ENCODE results near the gene SLC34A1. TPM values are rescaled to one million over a fixed set of nuclear protein-coding genes. Genes with fewer than 3 reads are reported as not detected.

The SLC34A1 gene
- total RNA-seq, 6 donors from 2014 or later: not detected

DNA sequence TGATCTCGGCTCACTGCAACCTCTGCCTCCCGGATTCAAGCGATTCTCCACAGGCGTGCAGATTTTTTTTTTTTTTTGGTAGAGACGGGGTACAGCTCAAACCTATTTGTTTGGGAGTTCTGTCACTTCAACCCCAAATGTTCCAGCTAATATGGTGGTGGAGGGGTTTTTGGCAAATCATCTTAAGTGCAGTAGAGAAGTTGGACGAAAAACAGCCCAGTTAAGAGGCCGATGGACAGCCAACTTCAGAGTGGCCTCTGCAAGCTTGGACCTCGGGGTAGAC, 61.6 kb downstream of the SLC34A1 start:
- peaks cover 22 to 31% (median 24%) of the 10 kb centered on the region in 4 donors for H3K4me1 ChIP-seq
- H3K27ac ChIP-seq: peak overlapping the region in 2 of 4 donors; percentile 62 to 64
- DNase-seq (peak in 1 of 2 donors; percentile 20), ATAC-seq (ENCODE audit: low FRiP score in 2 of 2) (no peak)
- H3K27me3 ChIP-seq: peaks cover 0 to 15% (median 5%) of the 10 kb centered on the region in 4 donors
- WGBS, 2 donors: 5 to 8% methylated on average over 6 to 8 of the region's 8 CpGs
- TF ChIP-seq CTCF (IDR thresholded peaks at IDR 0.05): no peak
- peak overlapping the region in 2 of 4 donors; percentile 65 to 69 for H3K4me3 ChIP-seq
- H3K9me3 ChIP-seq: no peaks in the 10 kb centered on the region
- peaks cover 5 to 19% (median 14%) of the 10 kb centered on the region in 4 donors for H3K36me3 ChIP-seq

DNA sequence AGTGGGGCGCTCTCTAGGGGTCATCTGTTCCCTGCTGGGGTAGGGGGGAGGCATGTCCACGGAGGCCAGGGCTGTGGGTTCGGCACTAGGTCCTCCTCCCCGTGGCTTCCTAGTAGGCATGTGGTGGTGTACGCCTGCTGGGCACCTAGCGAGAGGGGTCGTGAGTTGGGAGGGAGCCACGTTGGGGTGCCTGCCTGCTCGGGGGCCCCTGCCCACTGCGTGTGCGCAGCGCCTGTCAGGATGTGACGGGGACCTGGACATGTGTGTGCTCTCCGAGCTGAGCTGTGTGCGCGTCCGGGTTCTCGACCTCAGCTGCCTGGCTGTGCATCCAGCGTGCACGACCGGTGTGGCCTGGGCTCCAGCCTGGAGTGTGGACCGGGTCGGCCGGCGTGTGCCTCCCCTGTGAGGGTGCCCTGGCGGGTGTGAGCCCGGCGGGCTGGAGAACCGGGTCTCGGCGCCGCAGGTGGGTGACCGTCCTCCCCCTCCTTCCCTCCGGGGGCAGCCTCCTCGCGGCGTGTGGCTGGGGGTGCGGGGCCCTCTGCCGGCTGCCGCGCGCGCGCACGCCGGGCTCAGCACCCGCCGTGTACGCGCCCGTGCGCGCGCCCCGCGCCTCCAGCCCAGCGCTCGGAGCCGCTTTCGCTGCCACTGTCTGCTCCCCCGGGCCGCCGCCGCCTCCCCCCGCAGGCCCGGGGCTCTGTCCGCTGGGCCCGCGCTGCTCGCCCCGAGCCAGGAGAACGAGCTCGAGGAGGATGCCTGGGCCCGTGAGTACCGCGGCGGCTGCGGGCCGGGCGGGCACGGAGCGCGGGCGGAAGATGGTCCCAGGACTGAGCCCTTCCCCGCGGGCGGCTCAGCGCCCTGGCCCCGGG, 62.2 kb downstream of the SLC34A1 start, which contains the start of gene PRR7:
Gene PRR7, plus strand, starts transcription at position 615 of the 866 bp plus-strand sequence. CDS start 8,254 bp downstream, outside the sequence.
- 0% methylated on average over 13 to 21 of the region's 89 CpGs for WGBS, 2 donors
- H3K4me3 ChIP-seq: peak within 1 kb of the TSS; percentile 22 to 69 (median 60)
- ATAC-seq (ENCODE audit: low FRiP score in 2 of 2) (peak; percentile 42 to 77), DNase-seq (peak; percentile 40 to 96)
- no peaks in the 10 kb centered on the region for H3K9me3 ChIP-seq
- peaks cover 22 to 31% (median 24%) of the 10 kb centered on the region in 4 donors for H3K4me1 ChIP-seq
- H3K36me3 ChIP-seq: peaks cover 4 to 13% (median 9%) of the 10 kb centered on the region in 4 donors
- TF ChIP-seq POLR2AphosphoS5 (IDR thresholded peaks at IDR 0.05): no peak
- TF ChIP-seq CTCF (IDR thresholded peaks at IDR 0.05): peak in 4 of 6 experiments; percentile 38 to 62 (median 50)
- TF ChIP-seq POLR2A (IDR thresholded peaks at IDR 0.05): peak in 1 of 4 donors; percentile 36
- TF ChIP-seq EP300 (IDR thresholded peaks at IDR 0.05): no peak
- H3K27ac ChIP-seq: peak within 1 kb of the TSS in 2 of 4 donors; percentile 62 to 64
- peaks cover 0 to 15% (median 5%) of the 10 kb centered on the region in 4 donors for H3K27me3 ChIP-seq

DNA sequence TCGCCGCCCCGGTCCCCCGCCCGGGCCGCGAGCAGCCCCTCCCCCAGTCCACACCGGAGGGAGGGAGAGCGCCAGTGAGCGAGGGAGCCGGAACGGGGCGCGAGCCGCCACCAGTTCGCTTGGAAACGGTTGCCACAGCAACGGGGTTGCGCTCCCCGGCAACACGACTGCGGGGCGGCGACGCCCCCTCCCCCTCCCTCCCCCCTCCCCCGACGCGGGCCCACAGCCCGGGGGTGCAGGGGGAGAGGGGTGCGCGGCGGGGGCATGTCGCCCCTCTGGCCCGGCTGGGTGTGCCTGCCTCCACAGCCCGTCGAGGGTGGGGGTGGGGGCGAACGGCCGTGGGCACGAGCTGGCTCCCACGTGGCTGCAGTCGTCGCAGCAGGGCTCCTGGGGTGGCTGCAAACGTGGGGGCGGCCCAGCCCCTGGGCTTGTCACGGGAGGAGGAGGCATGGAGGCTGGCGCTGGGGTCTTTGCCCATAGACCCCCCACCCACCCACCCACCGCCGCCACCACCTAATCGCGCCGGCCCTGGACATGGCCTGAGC, 62.9 kb downstream of the SLC34A1 start:
- peak overlapping the region in 3 of 4 donors; percentile 55 to 69 (median 65) for H3K4me3 ChIP-seq
- peaks cover 0 to 6% (median 3%) of the 10 kb centered on the region in 4 donors for H3K36me3 ChIP-seq
- peak overlapping the region in 2 of 4 donors; percentile 43 to 62 for H3K27ac ChIP-seq
- H3K27me3 ChIP-seq: peaks cover 0 to 15% (median 5%) of the 10 kb centered on the region in 4 donors
- no CpG with 5 or more reads among the region's 52 CpGs for WGBS, 2 donors
- DNase-seq (peak in 1 of 2 donors; percentile 51), ATAC-seq (ENCODE audit: low FRiP score in 2 of 2) (peak in 1 of 2 donors; percentile 9)
- peaks cover 22 to 31% (median 24%) of the 10 kb centered on the region in 4 donors for H3K4me1 ChIP-seq
- H3K9me3 ChIP-seq: no peaks in the 10 kb centered on the region
- no peak for TF ChIP-seq POLR2A (IDR thresholded peaks at IDR 0.05)

DNA sequence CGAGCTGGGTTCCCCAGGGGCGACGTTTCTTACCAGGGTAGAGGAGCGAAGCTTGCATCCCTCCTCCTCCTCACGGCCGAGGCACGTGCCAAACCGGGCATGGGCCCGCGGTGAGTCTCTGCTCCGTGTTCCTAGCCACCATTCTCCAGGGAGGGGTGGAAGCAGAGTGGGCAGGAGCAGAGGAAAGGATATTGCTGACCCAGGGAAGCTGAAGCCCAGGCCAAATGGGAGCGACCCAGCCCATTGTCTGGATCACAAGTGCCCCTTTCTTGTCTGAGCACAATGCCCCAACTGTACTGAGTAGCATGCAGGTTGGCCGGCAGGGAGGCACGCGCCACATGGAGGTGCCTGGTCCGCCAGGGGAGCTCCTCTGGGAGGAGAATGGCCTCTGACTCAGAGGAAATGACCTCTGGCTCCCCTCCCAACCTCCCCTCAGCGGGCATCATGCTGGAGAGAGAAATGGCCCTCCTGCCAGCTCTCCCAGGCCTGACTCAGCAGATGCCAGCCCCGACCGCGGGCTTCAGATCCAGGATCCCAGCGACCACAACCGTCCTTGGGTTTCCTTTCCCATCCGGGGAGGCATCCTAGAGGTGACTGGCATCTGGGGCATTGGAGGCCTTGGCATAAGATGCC, 63.5 kb downstream of the SLC34A1 start:
- Histone ChIP-seq H3K4me1 (peaks cover 22 to 31% (median 24%) of the 10 kb centered on the region in 4 donors), H3K27me3 (peaks cover 0 to 15% (median 5%) of the 10 kb centered on the region in 4 donors), H3K27ac (no peak overlapping the region), H3K36me3 (peaks cover 0 to under 1% (median 0%) of the 10 kb centered on the region in 4 donors), H3K9me3 (no peaks in the 10 kb centered on the region), H3K4me3 (peak overlapping the region in 3 of 4 donors; percentile 55 to 69 (median 65))
- peak in 1 of 2 donors; percentile 20 for ATAC-seq (ENCODE audit: low FRiP score in 2 of 2)
- TF ChIP-seq POLR2A (IDR thresholded peaks at IDR 0.05) (no peak), POLR2AphosphoS5 (IDR thresholded peaks at IDR 0.05) (no peak), EP300 (IDR thresholded peaks at IDR 0.05) (no peak), CTCF (IDR thresholded peaks at IDR 0.05) (no peak)
- 14 to 38% methylated on average over 8 to 19 of the region's 23 CpGs for WGBS, 2 donors
- DNase-seq: peak; percentile 64 to 81

Other genes starting within 250 kb of the SLC34A1 start
- 10 to 100 TPM; 26.8 to 92.2 (median 50.3) TPM for gene RAB24, start 80.7 kb upstream of the SLC34A1 start, total RNA-seq
- gene PRELID1, start 80.6 kb upstream of the SLC34A1 start, total RNA-seq: 100 to 1,000 TPM in 2 of 6 donors, 10 to 100 TPM in 4; 45.1 to 132 (median 86.8) TPM
- 10 to 100 TPM in 4 of 6 donors, 1 to 10 TPM in 2; 8.8 to 29.5 (median 13.6) TPM for gene MXD3, start 72.5 kb upstream of the SLC34A1 start, total RNA-seq
- gene LMAN2, start 32.8 kb upstream of the SLC34A1 start, total RNA-seq: 100 to 1,000 TPM; 134 to 263 (median 177) TPM
- 10 to 100 TPM; 11.9 to 39.1 (median 26.6) TPM for gene RGS14, start 26.5 kb upstream of the SLC34A1 start, total RNA-seq
- gene PFN3, start 16.2 kb downstream of the SLC34A1 start, total RNA-seq: not detected
- gene F12, start 25.1 kb downstream of the SLC34A1 start, total RNA-seq: 1 to 10 TPM in 4 of 6 donors, under 1 TPM in 1, not detected in 1; 0.91 to 7.8 (median 2.1) TPM
- 10 to 100 TPM; 26.8 to 85.9 (median 56.6) TPM for gene GRK6, start 42.2 kb downstream of the SLC34A1 start, total RNA-seq
- 1 to 10 TPM; 1.6 to 9.2 (median 3.4) TPM for gene PRR7, start 62.4 kb downstream of the SLC34A1 start, total RNA-seq
- 10 to 100 TPM; 17.0 to 55.6 (median 30.1) TPM for gene DBN1, start 89.2 kb downstream of the SLC34A1 start, total RNA-seq
- gene PDLIM7, start 113.2 kb downstream of the SLC34A1 start, total RNA-seq: 100 to 1,000 TPM in 1 of 6 donors, 10 to 100 TPM in 5; 32.0 to 142 (median 75.8) TPM
- 100 to 1,000 TPM in 1 of 6 donors, 10 to 100 TPM in 5; 17.4 to 113 (median 75.9) TPM for gene DOK3, start 125.4 kb downstream of the SLC34A1 start, total RNA-seq
- 100 to 1,000 TPM in 2 of 6 donors, 10 to 100 TPM in 4; 82.0 to 150 (median 91.9) TPM for gene DDX41, start 132.5 kb downstream of the SLC34A1 start, total RNA-seq
- gene FAM193B, start 170.1 kb downstream of the SLC34A1 start, total RNA-seq: 100 to 1,000 TPM in 2 of 6 donors, 10 to 100 TPM in 4; 45.1 to 421 (median 91.4) TPM
- 100 to 1,000 TPM in 3 of 6 donors, 10 to 100 TPM in 3; 28.3 to 187 (median 110) TPM for gene TMED9, start 207.8 kb downstream of the SLC34A1 start, total RNA-seq
- gene B4GALT7, start 215.7 kb downstream of the SLC34A1 start, total RNA-seq: 10 to 100 TPM; 17.2 to 30.4 (median 23.0) TPM

Measured in upper lobe of left lung (tissue), 6 donors.